Endothelial cell of umbilical vein (primary cell): ENCODE measurements around the gene LRRIQ4. TPM values are rescaled to one million over a fixed set of nuclear protein-coding genes. Genes with fewer than 3 reads are reported as not detected.

Source experiments
- BruUV-seq: library from RNA; stranded (reverse); fragments of 400-500 nt; replicated peaks from 2 replicates; lab custom pipeline; 2021; lab: Mats Ljungman, UMichigan
- CTCF ChIA-PET: fragments of 300-600, 350-600 bp; sonication (Branson Sonifier 250); formaldehyde crosslinking; loops from one replicate; lab custom pipeline; 2021; ENCODE audit warnings: antibody characterized with exemption, inconsistent platforms; lab: Charles Lee
- POLR2A ChIA-PET: fragments of 300-600, 350-600 bp; sonication (Branson Sonifier 250); formaldehyde crosslinking; loops from one replicate; lab custom pipeline; 2021; ENCODE audit warnings: antibody characterized with exemption, inconsistent platforms; lab: Charles Lee
- DNase-seq: peaks from one replicate; pipeline ENCODE4 v3.0.0-alpha.2; 2011; ENCODE audit warnings: low read depth, low spot score
- FAIRE-seq: peaks from 2 replicates; lab custom pipeline; 2011; peaks lifted over from hg19 to GRCh38; lab: Jason Lieb, UNC
- H2AFZ ChIP-seq: 2 replicates; pipeline ENCODE4 v1.6.0; 2012; ENCODE audit warnings: low read depth, low read length, control low read depth, inconsistent platforms
- H3K27ac ChIP-seq: 2 replicates; pipeline ENCODE4 v1.5.1; 2011; ENCODE audit warnings: low read depth, mild to moderate bottlenecking, control low read depth, low read length, moderate library complexity; ENCODE audit not compliant: insufficient read depth
- H3K27me3 ChIP-seq, 2 experiments: 2 replicates each; pipeline versions ENCODE4 v1.6.0 to v1.6.1; 2011; ENCODE audit warnings: low read length in 2 of 2, mixed read lengths in 1 of 2; ENCODE audit not compliant: control insufficient read depth in 2 of 2, insufficient read depth in 2 of 2
- H3K36me3 ChIP-seq, 2 experiments: 2 replicates in 1 of 2; 3 replicates in 1 of 2; pipeline ENCODE4 v1.5.1; 2011; ENCODE audit warnings: low read length in 2 of 2, mild to moderate bottlenecking in 1 of 2, moderate library complexity in 1 of 2; ENCODE audit not compliant: control insufficient read depth in 2 of 2, insufficient read depth in 2 of 2; ENCODE audit errors: extremely low read depth in 1 of 2
- H3K4me1 ChIP-seq: 3 replicates; pipeline ENCODE4 v1.5.1; 2011; ENCODE audit warnings: mild to moderate bottlenecking, low read length; ENCODE audit not compliant: control insufficient read depth, insufficient read depth; ENCODE audit errors: extremely low read depth
- H3K4me2 ChIP-seq: 2 replicates; pipeline ENCODE4 v1.6.1; 2011; ENCODE audit warnings: low read length, control low read depth, mixed read lengths; ENCODE audit not compliant: insufficient read depth
- H3K4me3 ChIP-seq, 3 experiments: fragments of 200-600 bp in 1 of 3; sonication (generic), shearing (Covaris generic) in 1 of 3; replicated peaks in 1 of 3; 2 replicates each; pipeline ENCODE4 v1.5.1; 2011 to 2016; ENCODE audit warnings: control low read depth in 3 of 3, low read length in 3 of 3, mild to moderate bottlenecking in 2 of 3, inconsistent platforms in 1 of 3, low read depth in 1 of 3, moderate library complexity in 1 of 3; ENCODE audit not compliant: insufficient read depth in 1 of 3
- H3K79me2 ChIP-seq: 2 replicates; pipeline ENCODE4 v1.6.0; 2012; ENCODE audit warnings: low read length, inconsistent platforms; ENCODE audit not compliant: control insufficient read depth, insufficient read depth
- H3K9ac ChIP-seq: replicated peaks from 2 replicates; pipeline ENCODE3; 2011; ENCODE audit warnings: low read length, control low read depth; ENCODE audit not compliant: insufficient read depth; ENCODE audit errors: extremely low read depth
- H3K9me1 ChIP-seq: replicated peaks from 3 replicates; pipeline ENCODE4 v1.6.0; 2011; ENCODE audit warnings: mild to moderate bottlenecking, low read length; ENCODE audit not compliant: control insufficient read depth, insufficient read depth; ENCODE audit errors: extremely low read depth
- H3K9me3 ChIP-seq: replicated peaks from 2 replicates; pipeline ENCODE4 v1.5.1; 2012; ENCODE audit warnings: low read length, inconsistent platforms; ENCODE audit not compliant: control insufficient read depth, insufficient read depth
- H4K20me1 ChIP-seq: replicated peaks from 2 replicates; pipeline ENCODE3; 2011; ENCODE audit warnings: mild to moderate bottlenecking, low read length; ENCODE audit not compliant: control insufficient read depth, insufficient read depth; ENCODE audit errors: extremely low read depth
- EZH2 ChIP-seq: IDR thresholded peaks from 2 replicates; pipeline ENCODE4 v1.6.1; 2012; ENCODE audit warnings: borderline replicate concordance, low read depth, mild to moderate bottlenecking, moderate library complexity, low read length, inconsistent platforms; ENCODE audit not compliant: severe bottlenecking
- GATA2 ChIP-seq: IDR thresholded peaks from 2 replicates; pipeline ENCODE4 v1.7.0; 2011; ENCODE audit warnings: low read depth, mild to moderate bottlenecking, moderate library complexity, mixed read lengths, low read length; ENCODE audit not compliant: insufficient read length, insufficient read depth
- JUN ChIP-seq: IDR thresholded peaks from 2 replicates; pipeline ENCODE4 v1.6.1; 2011; ENCODE audit warnings: borderline replicate concordance, low read depth; ENCODE audit not compliant: insufficient read length, insufficient read depth
- MYC ChIP-seq: IDR thresholded peaks from one replicate; pipeline ENCODE4 v1.6.1; 2011; ENCODE audit warnings: mild to moderate bottlenecking, low read depth, low read length
- dilution Hi-C: fragments of 300-500 bp; cut with MboI; formaldehyde crosslinking; loops from one replicate; pipeline ENCODE4 v1.15.0; 2019; ENCODE audit warnings: low sequenced_read_pairs; ENCODE audit not compliant: extremely low pct_ligation_motif_present
- intact Hi-C: fragments of 100-400 bp; cut with micrococcal nuclease; formaldehyde crosslinking; loops from one replicate; pipeline ENCODE4 v1.10.0; 2022
- polyA plus RNA-seq, 4 experiments: library from polyadenylated mRNA; depleted of rRNA in 3 of 4; stranded (reverse) in 3 of 4; unstranded in 1 of 4; fragments of >200 nt; gene quantifications; 2 replicates each; pipeline versions ENCODE4 v1.2.1 to v1.2.3, GENCODE V29; 2011 to 2012; ENCODE audit warnings: missing spikeins in 1 of 4
- total RNA-seq: library from RNA; stranded (reverse); gene quantifications from 2 replicates; pipeline ENCODE4 v1.2.3, GENCODE V29; 2021
- TF ChIP-seq, protein P1 (sequence below): IDR thresholded peaks from 2 replicates; pipeline ENCODE4 v1.6.1; 2011; ENCODE audit not compliant: insufficient read depth, insufficient read length
- TF ChIP-seq, protein P2 (sequence below), 2 donors: IDR thresholded peaks; 1 replicate in 1 of 2; 2 replicates in 1 of 2; pipeline ENCODE4 v1.5.1; 2011; ENCODE audit warnings: low read length in 2 of 2, mild to moderate bottlenecking in 2 of 2, moderate library complexity in 2 of 2, control low read depth in 1 of 2, inconsistent platforms in 1 of 2, low read depth in 1 of 2; ENCODE audit not compliant: insufficient read depth in 1 of 2; ENCODE audit errors: extremely low read depth in 1 of 2

Gene LRRIQ4
- total and polyA plus RNA-seq, 2 donors (not counting 3 experiments of a cell fraction or from before 2014, with no cell fraction given): 0.04 TPM; not detected in 1

DNA sequence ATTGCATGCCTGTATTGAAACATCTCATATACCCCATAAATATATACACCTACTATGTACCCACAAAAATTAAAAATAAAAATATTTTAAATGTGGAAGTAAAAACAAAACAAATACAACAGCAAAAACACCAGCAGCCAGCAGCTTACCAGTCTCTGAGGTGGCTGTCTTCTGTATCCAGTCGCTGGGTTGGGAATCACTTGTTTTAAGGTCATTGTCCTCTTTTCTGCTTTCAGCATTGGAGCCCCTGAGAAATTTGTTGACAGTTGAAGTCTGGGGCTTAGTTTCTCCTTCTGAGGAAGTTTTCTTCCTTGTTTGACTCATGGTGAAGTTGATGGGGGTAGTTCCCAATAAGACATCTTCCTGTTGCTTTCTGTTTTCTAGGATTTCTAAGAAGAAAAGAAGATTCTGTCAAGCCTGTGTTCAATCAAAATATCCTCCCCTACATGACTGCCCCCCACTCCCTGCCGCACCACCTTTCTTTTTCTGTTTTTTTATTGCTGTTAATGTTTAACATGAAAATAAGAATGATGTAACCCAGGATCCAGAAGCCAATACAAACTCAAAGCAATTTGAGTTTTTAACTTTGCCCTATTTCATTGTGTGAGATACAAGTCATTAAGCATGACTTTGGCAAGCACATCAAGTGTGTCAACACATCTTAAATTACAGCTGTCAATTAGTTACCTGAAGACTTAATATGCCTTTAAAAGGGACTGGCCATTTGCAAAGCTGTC is 57.0 kb downstream of the LRRIQ4 start, which contains the start of gene LRRC31:
TSS of gene LRRC31 (minus strand) at position 452 of the 737 bp plus-strand sequence. CDS start at position 324, 128 bp downstream.
- no peaks in the 10 kb centered on the region for H3K79me2 ChIP-seq
- no peaks in the 10 kb centered on the region for H3K4me1 ChIP-seq
- intact Hi-C loops: loop anchor here (10.0 kb wide), 2 partner anchors 315 to 505 kb away; partner anchors contain the start of gene PHC3
- H3K36me3 ChIP-seq: no peaks in the 10 kb centered on the region
- DNase-seq (no peak), FAIRE-seq (no peak)
- H3K27ac ChIP-seq: no peak within 1 kb of the TSS
- CTCF ChIA-PET: interaction anchor here (2.7 kb wide), 1 partner anchor 7 kb away, joined by 13 read pairs; no protein-coding TSS in a partner anchor
- no peak within 1 kb of the TSS for H3K9ac ChIP-seq
- no peaks in the 10 kb centered on the region for H3K9me1 ChIP-seq
- dilution Hi-C loops: no loop called here
- H3K4me3 ChIP-seq: no peak within 1 kb of the TSS
- H3K4me2 ChIP-seq: no peak within 1 kb of the TSS
- H3K27me3 ChIP-seq: peaks cover 4 to 8% of the 10 kb centered on the region in 2 experiments
- no peaks in the 10 kb centered on the region for H4K20me1 ChIP-seq
- H3K9me3 ChIP-seq: no peaks in the 10 kb centered on the region
- TF ChIP-seq, protein P1, sequence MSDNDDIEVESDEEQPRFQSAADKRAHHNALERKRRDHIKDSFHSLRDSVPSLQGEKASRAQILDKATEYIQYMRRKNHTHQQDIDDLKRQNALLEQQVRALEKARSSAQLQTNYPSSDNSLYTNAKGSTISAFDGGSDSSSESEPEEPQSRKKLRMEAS: no peak
- TF ChIP-seq JUN (no peak), GATA2 (no peak), EZH2 (no peak), MYC (no peak)
- TF ChIP-seq, protein P2, sequence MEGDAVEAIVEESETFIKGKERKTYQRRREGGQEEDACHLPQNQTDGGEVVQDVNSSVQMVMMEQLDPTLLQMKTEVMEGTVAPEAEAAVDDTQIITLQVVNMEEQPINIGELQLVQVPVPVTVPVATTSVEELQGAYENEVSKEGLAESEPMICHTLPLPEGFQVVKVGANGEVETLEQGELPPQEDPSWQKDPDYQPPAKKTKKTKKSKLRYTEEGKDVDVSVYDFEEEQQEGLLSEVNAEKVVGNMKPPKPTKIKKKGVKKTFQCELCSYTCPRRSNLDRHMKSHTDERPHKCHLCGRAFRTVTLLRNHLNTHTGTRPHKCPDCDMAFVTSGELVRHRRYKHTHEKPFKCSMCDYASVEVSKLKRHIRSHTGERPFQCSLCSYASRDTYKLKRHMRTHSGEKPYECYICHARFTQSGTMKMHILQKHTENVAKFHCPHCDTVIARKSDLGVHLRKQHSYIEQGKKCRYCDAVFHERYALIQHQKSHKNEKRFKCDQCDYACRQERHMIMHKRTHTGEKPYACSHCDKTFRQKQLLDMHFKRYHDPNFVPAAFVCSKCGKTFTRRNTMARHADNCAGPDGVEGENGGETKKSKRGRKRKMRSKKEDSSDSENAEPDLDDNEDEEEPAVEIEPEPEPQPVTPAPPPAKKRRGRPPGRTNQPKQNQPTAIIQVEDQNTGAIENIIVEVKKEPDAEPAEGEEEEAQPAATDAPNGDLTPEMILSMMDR (IDR thresholded peaks at IDR 0.05; ENCODE audit: extremely low read depth in 1 of 2, insufficient read depth in 1 of 2, low read depth in 1 of 2, low read length in 2 of 2): no peak
- H2AFZ ChIP-seq: no peak within 1 kb of the TSS
- POLR2A ChIA-PET: no interaction called here
- BruUV-seq: no TSS peak
